Adrenal gland (tissue), 5 donors: ENCODE data around the gene YTHDF1.

Experiments used
- POLR2A ChIP-seq, 2 donors: fragments of 450-650 bp; IDR thresholded peaks; one replicate each; pipeline ENCODE4 v1.6.1; 2017; ENCODE audit warnings: antibody characterized with exemption in 2 of 2, mild to moderate bottlenecking in 2 of 2, moderate library complexity in 1 of 2
- TF ChIP-seq, protein P1 (sequence below), 6 experiments: fragments of 450-650 bp in 4 of 6; fragments of 200-600 bp in 2 of 6; sonication (generic) in 1 of 6; IDR thresholded peaks; 1 replicate in 5 of 6; 2 replicates in 1 of 6; pipeline versions ENCODE4 v1.5.1 to v1.8.0; 2016 to 2021; ENCODE audit warnings: antibody characterized with exemption in 6 of 6, mild to moderate bottlenecking in 2 of 6, moderate library complexity in 1 of 6
- donor health status: DM: no; HTN: no; CAD: no.

DNA sequence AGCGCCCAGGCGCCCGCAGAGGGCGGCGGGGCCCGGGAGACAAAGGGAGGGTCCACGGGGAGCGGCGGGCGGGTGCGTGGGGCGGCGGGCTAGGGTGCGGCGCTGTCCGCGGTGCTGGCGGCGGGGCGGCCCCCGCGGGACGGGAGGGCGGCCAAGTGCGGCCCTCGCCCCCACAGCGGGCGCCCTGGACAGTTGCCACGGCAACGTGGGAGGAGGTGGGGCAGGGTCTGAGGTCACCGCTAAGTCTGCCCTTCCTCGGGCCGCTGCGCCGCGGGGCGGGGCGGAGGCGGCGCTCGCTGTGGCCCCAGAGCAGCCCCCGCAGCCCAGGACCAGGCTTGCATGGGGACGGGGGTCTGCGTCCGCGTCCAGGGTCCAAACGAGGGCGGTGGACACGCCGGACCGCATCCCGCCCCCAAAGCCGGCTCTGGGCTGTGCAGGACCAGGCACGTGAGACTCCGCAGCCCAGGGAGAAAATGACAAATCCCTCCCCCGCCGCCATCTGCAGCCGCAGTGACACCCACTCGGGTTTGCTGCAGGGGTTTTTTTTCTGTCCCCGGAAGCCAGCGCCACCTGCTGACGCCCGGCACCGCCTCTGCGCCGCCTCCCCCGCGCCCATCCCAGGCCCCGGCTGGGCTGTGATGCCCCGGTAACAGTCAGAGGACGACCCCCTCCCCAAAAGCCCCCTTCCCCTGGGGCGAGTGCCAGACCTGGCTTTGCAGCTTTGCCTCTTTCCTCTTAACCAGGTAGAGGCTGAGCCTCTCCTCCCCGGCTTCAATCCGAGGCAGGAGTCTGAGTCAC lies 36.8 kb downstream of the YTHDF1 start:
- TF ChIP-seq, protein P1, sequence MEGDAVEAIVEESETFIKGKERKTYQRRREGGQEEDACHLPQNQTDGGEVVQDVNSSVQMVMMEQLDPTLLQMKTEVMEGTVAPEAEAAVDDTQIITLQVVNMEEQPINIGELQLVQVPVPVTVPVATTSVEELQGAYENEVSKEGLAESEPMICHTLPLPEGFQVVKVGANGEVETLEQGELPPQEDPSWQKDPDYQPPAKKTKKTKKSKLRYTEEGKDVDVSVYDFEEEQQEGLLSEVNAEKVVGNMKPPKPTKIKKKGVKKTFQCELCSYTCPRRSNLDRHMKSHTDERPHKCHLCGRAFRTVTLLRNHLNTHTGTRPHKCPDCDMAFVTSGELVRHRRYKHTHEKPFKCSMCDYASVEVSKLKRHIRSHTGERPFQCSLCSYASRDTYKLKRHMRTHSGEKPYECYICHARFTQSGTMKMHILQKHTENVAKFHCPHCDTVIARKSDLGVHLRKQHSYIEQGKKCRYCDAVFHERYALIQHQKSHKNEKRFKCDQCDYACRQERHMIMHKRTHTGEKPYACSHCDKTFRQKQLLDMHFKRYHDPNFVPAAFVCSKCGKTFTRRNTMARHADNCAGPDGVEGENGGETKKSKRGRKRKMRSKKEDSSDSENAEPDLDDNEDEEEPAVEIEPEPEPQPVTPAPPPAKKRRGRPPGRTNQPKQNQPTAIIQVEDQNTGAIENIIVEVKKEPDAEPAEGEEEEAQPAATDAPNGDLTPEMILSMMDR (IDR thresholded peaks at IDR 0.05), result peak; percentile 14 to 45 (median 30)
- no peak for TF ChIP-seq POLR2A (IDR thresholded peaks at IDR 0.05)
